Measurements from ENCODE around the gene CUBN.

Gene CUBN

GRCh38 chr10:16909961-16910792 is 219.4 kb downstream of the CUBN start:
- Histone ChIP-seq H3K9ac (no peak overlapping the region), H3K9me3 (ENCODE audit: control insufficient read depth, low read length) (no peaks in the 10 kb centered on the region)
- TF ChIP-seq, protein P1, sequence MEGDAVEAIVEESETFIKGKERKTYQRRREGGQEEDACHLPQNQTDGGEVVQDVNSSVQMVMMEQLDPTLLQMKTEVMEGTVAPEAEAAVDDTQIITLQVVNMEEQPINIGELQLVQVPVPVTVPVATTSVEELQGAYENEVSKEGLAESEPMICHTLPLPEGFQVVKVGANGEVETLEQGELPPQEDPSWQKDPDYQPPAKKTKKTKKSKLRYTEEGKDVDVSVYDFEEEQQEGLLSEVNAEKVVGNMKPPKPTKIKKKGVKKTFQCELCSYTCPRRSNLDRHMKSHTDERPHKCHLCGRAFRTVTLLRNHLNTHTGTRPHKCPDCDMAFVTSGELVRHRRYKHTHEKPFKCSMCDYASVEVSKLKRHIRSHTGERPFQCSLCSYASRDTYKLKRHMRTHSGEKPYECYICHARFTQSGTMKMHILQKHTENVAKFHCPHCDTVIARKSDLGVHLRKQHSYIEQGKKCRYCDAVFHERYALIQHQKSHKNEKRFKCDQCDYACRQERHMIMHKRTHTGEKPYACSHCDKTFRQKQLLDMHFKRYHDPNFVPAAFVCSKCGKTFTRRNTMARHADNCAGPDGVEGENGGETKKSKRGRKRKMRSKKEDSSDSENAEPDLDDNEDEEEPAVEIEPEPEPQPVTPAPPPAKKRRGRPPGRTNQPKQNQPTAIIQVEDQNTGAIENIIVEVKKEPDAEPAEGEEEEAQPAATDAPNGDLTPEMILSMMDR (IDR thresholded peaks at IDR 0.05) = no peak

GRCh38 chr10:16909271-16909767 is 220.3 kb downstream of the CUBN start:
- no peak overlapping the region for H3K9ac ChIP-seq
- H3K27ac ChIP-seq = no peak overlapping the region
- H3K4me1 ChIP-seq = no peaks in the 10 kb centered on the region
- H2AFZ ChIP-seq = no peak overlapping the region
- H3K4me3 ChIP-seq (ENCODE audit: low read depth, low read length) = no peak overlapping the region
- no peak overlapping the region for H3K4me2 ChIP-seq (ENCODE audit: low read length)
- TF ChIP-seq, protein P1 (IDR thresholded peaks at IDR 0.05) = no peak
- no peaks in the 10 kb centered on the region for H3K36me3 ChIP-seq (ENCODE audit: control insufficient read depth, insufficient read depth, low read length)
- H3K79me2 ChIP-seq = no peaks in the 10 kb centered on the region
- H3K27me3 ChIP-seq (ENCODE audit: control insufficient read depth, insufficient read depth, low read length) = no peaks in the 10 kb centered on the region
- H3K9me3 ChIP-seq (ENCODE audit: control insufficient read depth, low read length) = no peaks in the 10 kb centered on the region

More at GRCh38 chr10:16909961-16910792, 219.4 kb downstream of the CUBN start:
- Histone ChIP-seq H2AFZ (no peak overlapping the region), H3K4me2 (ENCODE audit: low read length) (no peak overlapping the region), H3K4me1 (no peaks in the 10 kb centered on the region), H3K79me2 (no peaks in the 10 kb centered on the region), H3K4me3 (ENCODE audit: low read depth, low read length) (no peak overlapping the region), H3K27me3 (ENCODE audit: control insufficient read depth, insufficient read depth, low read length) (no peaks in the 10 kb centered on the region), H3K36me3 (ENCODE audit: control insufficient read depth, insufficient read depth, low read length) (no peaks in the 10 kb centered on the region), H3K27ac (no peak overlapping the region)

GRCh38 chr10:16907687-16908086 is 221.9 kb downstream of the CUBN start:
- no peaks in the 10 kb centered on the region for H3K27me3 ChIP-seq (ENCODE audit: control insufficient read depth, insufficient read depth, low read length)

DNA sequence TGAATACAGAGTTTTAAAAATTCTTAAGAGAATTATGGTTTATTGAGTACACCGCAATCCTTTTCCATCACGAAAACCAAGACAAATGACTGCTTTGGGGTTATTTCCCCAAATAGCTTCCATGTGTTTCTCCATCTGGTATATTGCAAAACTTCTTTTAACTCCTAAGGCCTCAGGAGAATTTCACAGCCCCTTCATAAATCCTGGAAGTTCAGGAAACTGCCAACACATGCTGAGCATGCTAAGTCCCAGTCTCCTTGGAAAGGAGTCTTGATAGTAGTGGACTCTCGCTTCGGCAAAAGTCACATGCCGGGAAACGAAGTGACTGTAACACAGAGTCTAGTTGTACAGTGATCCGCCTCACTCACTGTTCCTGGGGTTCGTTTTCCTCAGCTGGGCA is 224.3 kb downstream of the CUBN start:
- H3K27ac ChIP-seq = no peak overlapping the region
- no peak overlapping the region for H3K4me3 ChIP-seq (ENCODE audit: low read depth, low read length)
- H3K36me3 ChIP-seq (ENCODE audit: control insufficient read depth, insufficient read depth, low read length) = no peaks in the 10 kb centered on the region
- no peak overlapping the region for H3K9ac ChIP-seq
- H3K27me3 ChIP-seq (ENCODE audit: control insufficient read depth, insufficient read depth, low read length) = no peaks in the 10 kb centered on the region
- H3K79me2 ChIP-seq = no peaks in the 10 kb centered on the region
- H2AFZ ChIP-seq = no peak overlapping the region
- no peaks in the 10 kb centered on the region for H3K9me3 ChIP-seq (ENCODE audit: control insufficient read depth, low read length)
- H3K4me1 ChIP-seq = no peaks in the 10 kb centered on the region
- TF ChIP-seq, protein P1 (IDR thresholded peaks at IDR 0.05) = no peak
- no peak overlapping the region for H3K4me2 ChIP-seq (ENCODE audit: low read length)

More at GRCh38 chr10:16907687-16908086, 221.9 kb downstream of the CUBN start:
- TF ChIP-seq, protein P1 (IDR thresholded peaks at IDR 0.05) = no peak
- H3K36me3 ChIP-seq (ENCODE audit: control insufficient read depth, insufficient read depth, low read length) = no peaks in the 10 kb centered on the region
- H3K4me3 ChIP-seq (ENCODE audit: low read depth, low read length) = no peak overlapping the region
- no peaks in the 10 kb centered on the region for H3K9me3 ChIP-seq (ENCODE audit: control insufficient read depth, low read length)
- no peak overlapping the region for H2AFZ ChIP-seq
- no peaks in the 10 kb centered on the region for H3K79me2 ChIP-seq
- no peaks in the 10 kb centered on the region for H3K4me1 ChIP-seq
- H3K4me2 ChIP-seq (ENCODE audit: low read length) = no peak overlapping the region
- no peak overlapping the region for H3K9ac ChIP-seq
- H3K27ac ChIP-seq = no peak overlapping the region

Measured in parathyroid adenoma (tissue), 2 donors.